ENCODE measurements around the gene SMARCC2.
A peak's percentile ranks its signal among the peaks of the same experiment; 100 is the strongest.
"Not testable (repeated sequence)": the region's sequence is repeated elsewhere in the genome, so short reads cannot be mapped to it uniquely, and the experiment has no call there.

SMARCC2 gene

GRCh38 chr12:56197921-56198635 is 8.8 kb upstream of the SMARCC2 start:
- Histone ChIP-seq H3K9me3 (ENCODE audit: control insufficient read depth, insufficient read depth, low read depth, low read length) (no peaks in the 10 kb centered on the region), H3K4me3 (ENCODE audit: low read depth, low read length) (no peak overlapping the region), H3K36me3 (ENCODE audit: control insufficient read depth in 2 of 2, insufficient read depth in 1 of 2, low read length in 2 of 2) (no peaks in the 10 kb centered on the region; a peak in 1 of 3 replicates), H3K27ac (ENCODE audit: extremely low read depth, low read depth, low read length) (no peak overlapping the region), H3K4me1 (ENCODE audit: control insufficient read depth, insufficient read depth, low read length) (no peaks in the 10 kb centered on the region)
- TF ChIP-seq ZBTB20 (tag by site-specific recombination; IDR thresholded peaks at IDR 0.05): no peak
- TF ChIP-seq KLF8 (tag by site-specific recombination; IDR thresholded peaks at IDR 0.05): no peak
- no peak for TF ChIP-seq ZNF510 (tag by site-specific recombination; IDR thresholded peaks at IDR 0.05; ENCODE audit: insufficient replicate concordance)
- no peak for TF ChIP-seq ZNF112 (tag by site-specific recombination; IDR thresholded peaks at IDR 0.05)
- no peak for TF ChIP-seq ZNF580 (tag by site-specific recombination; IDR thresholded peaks at IDR 0.05)
- TF ChIP-seq ZNF335 (tag by site-specific recombination; conservative IDR thresholded peaks at IDR 0.05): no peak
- no peak for TF ChIP-seq KLF10 (tag by site-specific recombination; IDR thresholded peaks at IDR 0.05)
- TF ChIP-seq ZNF521 (tag by site-specific recombination; IDR thresholded peaks at IDR 0.05): no peak
- TF ChIP-seq ZNF132 (tag by site-specific recombination; IDR thresholded peaks at IDR 0.05; ENCODE audit: borderline replicate concordance): no peak
- TF ChIP-seq TCF7L2 (IDR thresholded peaks at IDR 0.05; ENCODE audit: borderline replicate concordance, low read depth, low read length): no peak
- no peak for TF ChIP-seq SP2 (tag by site-specific recombination; IDR thresholded peaks at IDR 0.05)
- no peak for TF ChIP-seq ZBTB48 (tag by site-specific recombination; IDR thresholded peaks at IDR 0.05)
- no peak for TF ChIP-seq ZIC2 (tag by site-specific recombination; IDR thresholded peaks at IDR 0.05)
- TF ChIP-seq ZNF747 (tag by site-specific recombination; IDR thresholded peaks at IDR 0.05): no peak
- TF ChIP-seq ZNF157 (tag by site-specific recombination; IDR thresholded peaks at IDR 0.05): no peak
- TF ChIP-seq ZNF600 (tag by site-specific recombination; IDR thresholded peaks at IDR 0.05): no peak
- TF ChIP-seq ZSCAN30 (tag by site-specific recombination; IDR thresholded peaks at IDR 0.05): no peak
- ChIA-PET CTCF (interaction anchor here (0.7 to 3.0 kb wide), 6 partner anchors 7 to 62 kb away, joined by 3 to 14 read pairs (median 4); partner anchors contain the start of genes RNF41 and SMARCC2), POLR2A (interaction anchor here (0.6 to 2.4 kb wide), 4 partner anchors 24 to 553 kb away, joined by 3 to 17 read pairs (median 4); partner anchors contain the start of genes ANKRD52 and RNF41)

- not testable (repeated sequence) for H3K4me3 ChIP-seq (ENCODE audit: low read depth, low read length); H3K36me3 ChIP-seq (ENCODE audit: control insufficient read depth in 2 of 2, insufficient read depth in 1 of 2, low read length in 2 of 2); H3K4me1 ChIP-seq (ENCODE audit: control insufficient read depth, insufficient read depth, low read length); H3K27ac ChIP-seq (ENCODE audit: extremely low read depth, low read depth, low read length); H3K9me3 ChIP-seq (ENCODE audit: control insufficient read depth, insufficient read depth, low read depth, low read length)
- POLR2A ChIA-PET: interaction anchor here (0.6 to 2.4 kb wide), 7 partner anchors 25 to 551 kb away, joined by 3 to 17 read pairs (median 3); partner anchors contain the start of genes ANKRD52, ESYT1 and RNF41
- CTCF ChIA-PET: interaction anchor here (0.7 to 3.0 kb wide), 10 partner anchors 8 to 267 kb away, joined by 3 to 14 read pairs (median 4); partner anchors contain the start of genes RNF41 and SMARCC2
- TF ChIP-seq INSM2 (tag by site-specific recombination; IDR thresholded peaks at IDR 0.05) (peak; percentile 77), ZBTB7A (tag by site-specific recombination; IDR thresholded peaks at IDR 0.05; ENCODE audit: low read depth) (0 out of 2 replicates have a peak, but pooled peaks have one; percentile 19), ZNF660 (tag by site-specific recombination; IDR thresholded peaks at IDR 0.05) (peak; percentile 93), ZFP37 (tag by site-specific recombination; IDR thresholded peaks at IDR 0.05) (peak; percentile 42; the same call in 1 of the 2 replicates), FEZF1 (tag by site-specific recombination; IDR thresholded peaks at IDR 0.05) (peak; percentile 30; the same call in 1 of the 2 replicates), PRDM6 (tag by site-specific recombination; IDR thresholded peaks at IDR 0.05) (peak; percentile 85), ZNF692 (tag by site-specific recombination; IDR thresholded peaks at IDR 0.05) (peak; percentile 34; the same call in 1 of the 2 replicates), TSHZ1 (tag by site-specific recombination; IDR thresholded peaks at IDR 0.05; ENCODE audit: borderline replicate concordance) (0 out of 2 replicates have a peak, but pooled peaks have one; percentile 45), KLF8 (tag by site-specific recombination; IDR thresholded peaks at IDR 0.05) (peak; percentile 45; the same call in 1 of the 2 replicates)
Observed at GRCh38 chr12:56196818-56197550, 7.7 kb upstream of the SMARCC2 start.

Measured in HEK293 (cell line).